ENCODE results near the gene ENTPD2.

- TF ChIP-seq CTCF (IDR thresholded peaks at IDR 0.05) (no peak), POLR2A (IDR thresholded peaks at IDR 0.05) (no peak)
Measured at GRCh38 chr9:137084526-137084925, 30.7 kb upstream of the ENTPD2 start.

All from uterus (tissue), 2 donors.